Measurements from ENCODE around the gene DBNL.

DBNL gene

DNA sequence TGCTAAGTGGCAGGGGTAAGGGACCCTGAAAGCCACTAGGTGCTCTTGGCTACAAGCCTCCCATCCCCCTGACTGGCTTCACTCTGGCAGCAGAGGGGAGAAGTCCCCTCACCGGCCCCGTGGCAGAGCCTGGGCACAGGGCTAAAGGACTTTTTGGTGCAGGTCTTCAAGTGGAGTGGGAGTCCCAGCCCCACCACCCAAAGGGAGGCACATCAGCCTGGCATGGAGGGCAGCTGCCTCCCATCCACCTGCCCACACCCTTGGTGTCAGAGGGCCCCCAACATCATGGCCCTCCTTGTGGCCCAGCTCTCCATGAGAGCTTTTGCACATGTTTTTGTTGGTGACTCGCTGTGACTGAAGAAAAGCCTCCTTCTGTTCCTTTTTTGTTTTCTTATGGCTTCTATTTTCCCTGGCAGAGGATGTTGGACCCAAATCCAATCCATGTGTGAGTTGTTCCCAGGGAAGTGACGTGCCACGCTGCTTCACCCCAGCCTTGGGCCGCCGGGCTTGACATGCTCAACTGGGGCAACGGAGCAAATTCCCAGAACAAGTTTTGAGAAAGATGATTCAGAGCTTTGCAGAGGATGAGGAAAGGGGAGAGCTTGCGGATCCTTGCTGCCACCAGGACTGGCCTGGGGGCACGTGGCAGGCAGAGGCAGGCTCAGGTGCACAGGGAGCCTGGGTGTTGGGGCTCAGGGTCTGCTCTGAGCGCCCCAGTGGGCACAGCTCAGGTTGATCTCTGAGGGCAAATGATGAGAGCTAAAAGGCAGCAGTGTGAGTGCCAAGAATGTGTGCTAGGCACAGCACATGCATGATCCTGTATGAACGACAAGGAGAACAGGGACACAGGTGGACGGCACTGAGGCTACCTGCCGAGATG, 57.7 kb downstream of the DBNL start:
- TF ChIP-seq YY1 (IDR thresholded peaks at IDR 0.05; ENCODE audit: insufficient read depth, insufficient read length) (no peak), SUZ12 (IDR thresholded peaks at IDR 0.05; ENCODE audit: extremely low read depth, insufficient read depth, insufficient read length) (no peak), ZNF274 (IDR thresholded peaks at IDR 0.05; ENCODE audit: low read depth, low read length) (no peak)
- Histone ChIP-seq H3K9me3 (ENCODE audit: insufficient read depth, low read length) (no peaks in the 10 kb centered on the region), H3K9ac (ENCODE audit: insufficient read length, low read depth) (no peak overlapping the region), H3K36me3 (ENCODE audit: insufficient read depth, insufficient read length, low read length) (peaks cover 13% of the 10 kb centered on the region), H3K27me3 (ENCODE audit: insufficient read depth, insufficient read length) (peaks cover 35% of the 10 kb centered on the region), H3K4me3 (ENCODE audit: insufficient read length, low read depth) (no peak overlapping the region), H3K4me1 (ENCODE audit: insufficient read depth, insufficient read length) (peaks cover 27% of the 10 kb centered on the region)
- DNase-seq (ENCODE audit: low read depth, low spot score) = no peak

DNA sequence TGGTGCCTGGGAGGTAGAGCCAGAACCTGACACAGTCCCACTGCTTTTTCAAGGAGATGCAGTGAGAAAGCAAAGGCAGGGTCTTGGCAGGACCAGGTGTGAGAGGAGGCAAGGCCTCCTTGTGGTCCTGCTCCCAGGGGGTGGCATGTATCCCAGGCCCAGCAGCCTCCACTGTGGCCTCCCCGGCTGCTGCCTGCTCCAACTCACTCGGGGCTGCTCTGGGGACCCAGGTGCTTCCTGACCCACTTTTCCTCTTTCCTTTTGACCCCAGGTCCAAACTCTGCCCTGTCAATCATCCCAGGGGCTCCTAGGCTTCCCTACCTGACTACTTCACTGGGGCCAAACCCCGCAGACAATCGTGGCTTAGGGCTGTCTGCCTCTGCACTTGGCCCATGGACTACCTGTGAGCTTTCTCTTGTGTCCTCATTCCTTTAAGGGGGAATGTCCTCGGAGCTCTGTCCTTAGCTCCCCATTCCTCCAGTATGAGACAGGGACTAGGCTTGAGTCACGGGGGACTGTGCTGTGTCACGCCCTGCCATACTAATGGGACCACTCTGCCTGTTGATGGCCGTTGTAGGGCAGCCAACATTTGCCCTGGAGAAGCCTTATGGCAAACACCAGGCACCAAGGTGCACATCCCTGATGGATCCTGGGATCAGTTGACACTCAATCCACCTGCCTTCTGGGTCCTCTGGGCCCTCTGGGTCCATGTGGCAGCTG, 58.5 kb downstream of the DBNL start:
- H3K36me3 ChIP-seq (ENCODE audit: insufficient read depth, insufficient read length, low read length) = peaks cover 21% of the 10 kb centered on the region
- no peak for DNase-seq (ENCODE audit: low read depth, low spot score)
- TF ChIP-seq YY1 (IDR thresholded peaks at IDR 0.05; ENCODE audit: insufficient read depth, insufficient read length) (no peak), ZNF274 (IDR thresholded peaks at IDR 0.05; ENCODE audit: low read depth, low read length) (no peak), SUZ12 (IDR thresholded peaks at IDR 0.05; ENCODE audit: extremely low read depth, insufficient read depth, insufficient read length) (no peak)
- H3K9me3 ChIP-seq (ENCODE audit: insufficient read depth, low read length) = no peaks in the 10 kb centered on the region
- H3K9ac ChIP-seq (ENCODE audit: insufficient read length, low read depth) = no peak overlapping the region
- peaks cover 35% of the 10 kb centered on the region for H3K27me3 ChIP-seq (ENCODE audit: insufficient read depth, insufficient read length)
- H3K4me3 ChIP-seq (ENCODE audit: insufficient read length, low read depth) = no peak overlapping the region
- peaks cover 27% of the 10 kb centered on the region for H3K4me1 ChIP-seq (ENCODE audit: insufficient read depth, insufficient read length)

DNA sequence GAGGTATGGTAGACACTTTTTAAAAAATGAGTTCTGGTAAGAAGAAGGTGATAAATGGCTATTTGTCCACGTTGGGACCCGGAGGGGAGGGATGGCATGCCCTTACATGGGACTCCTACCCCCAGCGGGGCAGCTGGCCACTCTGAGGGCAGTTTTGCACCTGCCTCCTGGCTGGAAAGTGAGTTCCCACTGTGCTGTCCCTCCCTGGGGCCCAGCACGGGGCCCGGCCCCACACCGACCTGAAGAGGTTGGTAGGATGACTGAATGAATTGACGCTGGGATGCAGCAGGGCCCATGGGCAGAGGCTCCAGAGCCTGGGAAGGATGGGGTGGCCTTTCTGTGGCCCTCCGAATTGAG, 59.0 kb downstream of the DBNL start:
- peaks cover 26% of the 10 kb centered on the region for H3K36me3 ChIP-seq (ENCODE audit: insufficient read depth, insufficient read length, low read length)
- DNase-seq (ENCODE audit: low read depth, low spot score) = no peak
- TF ChIP-seq SUZ12 (IDR thresholded peaks at IDR 0.05; ENCODE audit: extremely low read depth, insufficient read depth, insufficient read length) = no peak
- no peak for TF ChIP-seq YY1 (IDR thresholded peaks at IDR 0.05; ENCODE audit: insufficient read depth, insufficient read length)
- TF ChIP-seq ZNF274 (IDR thresholded peaks at IDR 0.05; ENCODE audit: low read depth, low read length) = no peak
- H3K4me3 ChIP-seq (ENCODE audit: insufficient read length, low read depth) = peak overlapping the region; percentile 25
- H3K9ac ChIP-seq (ENCODE audit: insufficient read length, low read depth) = peak overlapping the region; percentile 57
- H3K4me1 ChIP-seq (ENCODE audit: insufficient read depth, insufficient read length) = peaks cover 27% of the 10 kb centered on the region
- H3K27me3 ChIP-seq (ENCODE audit: insufficient read depth, insufficient read length) = peaks cover 35% of the 10 kb centered on the region
- H3K9me3 ChIP-seq (ENCODE audit: insufficient read depth, low read length) = no peaks in the 10 kb centered on the region

DNA sequence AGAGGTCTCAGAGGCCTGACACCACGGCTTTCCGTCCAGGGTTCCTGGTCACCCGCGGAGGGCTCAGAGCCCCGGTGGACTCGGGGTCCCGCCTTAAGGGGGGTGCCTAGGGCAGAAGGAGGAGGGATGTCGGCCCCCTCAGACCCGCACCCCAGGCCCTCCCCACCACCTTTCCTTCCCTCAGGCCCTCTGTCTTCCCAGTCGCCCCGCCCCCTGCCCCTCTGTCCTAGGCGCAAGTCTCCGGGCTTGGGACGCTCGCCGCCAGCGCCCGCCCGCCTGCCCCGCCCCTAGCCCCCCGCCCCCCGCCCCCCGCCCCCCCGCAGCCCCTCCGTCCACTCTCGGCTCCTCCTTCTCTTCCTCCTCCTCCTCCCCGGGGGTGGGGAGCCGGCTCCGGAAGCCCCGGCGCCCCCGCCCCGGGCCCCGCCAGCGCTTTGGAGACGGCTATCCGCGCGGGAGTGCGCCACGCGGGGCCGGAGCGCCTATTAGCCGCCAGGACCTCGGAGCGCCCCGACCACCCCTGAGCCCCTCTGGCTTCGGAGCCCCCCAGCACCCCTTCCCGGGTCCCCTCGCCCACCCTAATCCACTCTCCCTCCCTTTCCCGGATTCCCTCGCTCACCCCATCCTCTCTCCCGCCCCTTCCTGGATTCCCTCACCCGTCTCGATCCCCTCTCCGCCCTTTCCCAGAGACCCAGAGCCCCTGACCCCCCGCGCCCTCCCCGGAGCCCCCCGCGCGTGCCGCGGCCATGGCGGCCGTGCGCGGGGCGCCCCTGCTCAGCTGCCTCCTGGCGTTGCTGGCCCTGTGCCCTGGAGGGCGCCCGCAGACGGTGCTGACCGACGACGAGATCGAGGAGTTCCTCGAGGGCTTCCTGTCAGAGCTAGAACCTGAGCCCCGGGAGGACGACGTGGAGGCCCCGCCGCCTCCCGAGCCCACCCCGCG, 59.7 kb downstream of the DBNL start, which contains the start of gene AEBP1:
Gene AEBP1 (plus strand): TSS at position 423 of the 937 bp plus-strand sequence. CDS start 321 bp downstream, at position 744.
- DNase-seq (ENCODE audit: low read depth, low spot score) = no peak
- H3K4me3 ChIP-seq (ENCODE audit: insufficient read length, low read depth) = peak within 1 kb of the TSS; percentile 49

DNA sequence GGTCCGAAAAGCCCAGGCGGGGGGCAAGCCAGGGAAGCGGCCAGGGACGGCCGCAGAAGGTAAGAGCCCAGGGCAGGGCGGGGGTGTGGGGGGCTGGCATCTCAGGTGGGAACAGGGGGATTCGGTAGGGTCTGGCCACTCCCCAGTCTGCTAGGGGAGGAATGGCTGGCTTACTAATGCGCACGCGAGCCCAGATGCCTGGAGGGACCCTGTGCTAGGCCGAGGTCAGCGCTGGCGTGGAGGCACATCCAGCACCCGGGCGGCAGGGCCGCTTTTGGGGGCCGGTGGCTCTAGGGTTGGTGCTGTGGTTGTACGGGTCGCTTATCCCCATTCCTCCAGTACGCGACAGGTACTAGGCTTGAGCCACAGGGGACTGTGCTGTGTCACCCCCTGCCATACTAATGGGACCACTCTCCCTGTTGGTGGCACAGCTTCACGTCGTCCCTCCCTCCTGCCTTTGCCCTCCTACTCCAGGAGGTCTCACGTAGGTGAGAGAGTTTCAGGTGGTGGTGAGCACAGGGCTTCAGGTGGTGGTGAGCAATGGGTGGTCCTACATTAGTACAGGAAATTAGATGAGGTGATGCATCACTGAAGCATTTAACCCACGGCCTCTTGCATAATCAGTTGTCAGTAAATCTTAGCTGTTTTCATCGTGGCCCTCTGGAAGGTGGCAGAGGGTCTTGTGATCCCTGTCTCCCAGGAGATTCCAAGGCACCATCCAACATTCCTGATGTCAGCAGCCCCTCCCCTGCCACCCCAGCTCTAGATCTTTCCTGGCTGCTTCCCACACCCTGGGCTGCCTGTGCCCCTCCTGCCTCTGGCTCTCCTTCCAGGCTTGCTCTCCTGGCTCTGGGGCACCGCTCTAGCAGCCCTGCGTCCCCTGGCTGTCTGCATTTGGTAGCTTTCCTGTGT, 60.6 kb downstream of the DBNL start:
- no peak for DNase-seq (ENCODE audit: low read depth, low spot score)
- Histone ChIP-seq H3K27me3 (ENCODE audit: insufficient read depth, insufficient read length) (peaks cover 35% of the 10 kb centered on the region), H3K4me3 (ENCODE audit: insufficient read length, low read depth) (peak overlapping the region; percentile 49)

More for the DNA sequence above, 59.7 kb downstream of the DBNL start, which contains the start of gene AEBP1:
- Histone ChIP-seq H3K9ac (ENCODE audit: insufficient read length, low read depth) (peak within 1 kb of the TSS; percentile 83), H3K36me3 (ENCODE audit: insufficient read depth, insufficient read length, low read length) (peaks cover 32% of the 10 kb centered on the region), H3K4me1 (ENCODE audit: insufficient read depth, insufficient read length) (peaks cover 27% of the 10 kb centered on the region), H3K27me3 (ENCODE audit: insufficient read depth, insufficient read length) (peaks cover 35% of the 10 kb centered on the region), H3K9me3 (ENCODE audit: insufficient read depth, low read length) (no peaks in the 10 kb centered on the region)
- no peak for TF ChIP-seq ZNF274 (IDR thresholded peaks at IDR 0.05; ENCODE audit: low read depth, low read length)
- no peak for TF ChIP-seq YY1 (IDR thresholded peaks at IDR 0.05; ENCODE audit: insufficient read depth, insufficient read length)
- TF ChIP-seq SUZ12 (IDR thresholded peaks at IDR 0.05; ENCODE audit: extremely low read depth, insufficient read depth, insufficient read length) = no peak

DNA sequence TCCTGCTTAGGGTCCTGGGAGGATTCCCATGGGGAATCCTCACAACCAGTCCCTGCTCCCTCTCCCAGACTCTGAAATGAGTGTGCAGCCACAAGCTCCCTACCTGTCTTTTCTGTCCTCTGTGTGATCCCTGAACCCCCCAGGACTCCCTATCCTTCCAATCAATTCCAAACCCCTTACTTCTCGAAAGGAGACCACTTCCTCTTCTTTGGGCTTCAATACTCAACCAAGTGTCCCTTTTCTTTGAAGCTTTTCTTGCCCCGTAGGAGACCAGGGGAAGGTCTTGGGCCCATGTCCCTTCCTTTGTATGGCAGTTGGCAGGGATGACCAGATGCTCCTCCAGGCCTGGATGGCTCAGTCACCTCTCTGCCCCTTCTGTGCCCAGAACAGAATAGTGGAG, 61.3 kb downstream of the DBNL start:
- Histone ChIP-seq H3K9me3 (ENCODE audit: insufficient read depth, low read length) (no peaks in the 10 kb centered on the region), H3K4me1 (ENCODE audit: insufficient read depth, insufficient read length) (peaks cover 22% of the 10 kb centered on the region), H3K27me3 (ENCODE audit: insufficient read depth, insufficient read length) (peaks cover 35% of the 10 kb centered on the region), H3K4me3 (ENCODE audit: insufficient read length, low read depth) (no peak overlapping the region), H3K9ac (ENCODE audit: insufficient read length, low read depth) (no peak overlapping the region), H3K36me3 (ENCODE audit: insufficient read depth, insufficient read length, low read length) (peaks cover 48% of the 10 kb centered on the region)
- DNase-seq (ENCODE audit: low read depth, low spot score) = no peak
- TF ChIP-seq YY1 (IDR thresholded peaks at IDR 0.05; ENCODE audit: insufficient read depth, insufficient read length) (no peak), ZNF274 (IDR thresholded peaks at IDR 0.05; ENCODE audit: low read depth, low read length) (no peak), SUZ12 (IDR thresholded peaks at IDR 0.05; ENCODE audit: extremely low read depth, insufficient read depth, insufficient read length) (no peak)

More for the DNA sequence above, 60.6 kb downstream of the DBNL start:
- H3K4me1 ChIP-seq (ENCODE audit: insufficient read depth, insufficient read length) = peaks cover 27% of the 10 kb centered on the region
- peak overlapping the region; percentile 74 for H3K9ac ChIP-seq (ENCODE audit: insufficient read length, low read depth)
- H3K36me3 ChIP-seq (ENCODE audit: insufficient read depth, insufficient read length, low read length) = peaks cover 41% of the 10 kb centered on the region
- TF ChIP-seq SUZ12 (IDR thresholded peaks at IDR 0.05; ENCODE audit: extremely low read depth, insufficient read depth, insufficient read length) = no peak
- no peak for TF ChIP-seq ZNF274 (IDR thresholded peaks at IDR 0.05; ENCODE audit: low read depth, low read length)
- no peak for TF ChIP-seq YY1 (IDR thresholded peaks at IDR 0.05; ENCODE audit: insufficient read depth, insufficient read length)
- H3K9me3 ChIP-seq (ENCODE audit: insufficient read depth, low read length) = no peaks in the 10 kb centered on the region
